Inflammatory macrophage (primary cell): ENCODE data around the gene SPATA6L.
A peak's percentile ranks its signal among the peaks of the same experiment; 100 is the strongest.
"Not testable (repeated sequence)": the region's sequence is repeated elsewhere in the genome, so short reads cannot be mapped to it uniquely, and the experiment has no call there.

ENCODE experiments used
- DNase-seq, 2 donors: peaks; one replicate each; pipeline ENCODE4 v3.0.0-alpha.2; 2020 to 2022

The SPATA6L gene

GRCh38 chr9:4630836-4631235, 35.4 kb downstream of the SPATA6L start:
- DNase-seq = no peak

GRCh38 chr9:4622016-4622415, 44.3 kb downstream of the SPATA6L start:
- DNase-seq = no peak

- DNase-seq = no peak
Observed at GRCh38 chr9:4620881-4621555, 45.3 kb downstream of the SPATA6L start.

- no peak for DNase-seq
Observed at GRCh38 chr9:4620057-4620765, 46.1 kb downstream of the SPATA6L start.

- DNase-seq = peak in 1 of 2 donors; percentile 25
Observed at GRCh38 chr9:4618700-4619099, 47.6 kb downstream of the SPATA6L start.

- no peak for DNase-seq
Observed at GRCh38 chr9:4617752-4618151, 48.5 kb downstream of the SPATA6L start.

GRCh38 chr9:4615778-4616177, 50.5 kb downstream of the SPATA6L start:
- DNase-seq = no peak

GRCh38 chr9:4615251-4615650, 51.0 kb downstream of the SPATA6L start:
- no peak for DNase-seq

- no peak for DNase-seq
Observed at GRCh38 chr9:4614627-4615026, 51.7 kb downstream of the SPATA6L start.

- not testable (repeated sequence) for DNase-seq
Observed at GRCh38 chr9:4606033-4606432, 60.2 kb downstream of the SPATA6L start.

- DNase-seq = peak; percentile 64 to 74
Observed at GRCh38 chr9:4604678-4605095, 61.6 kb downstream of the SPATA6L start.

GRCh38 chr9:4603830-4604229, 62.5 kb downstream of the SPATA6L start:
- no peak for DNase-seq

- no peak for DNase-seq
Observed at GRCh38 chr9:4600368-4600767, 65.9 kb downstream of the SPATA6L start.

- peak; percentile 13 to 22 for DNase-seq
Observed at GRCh38 chr9:4596165-4596922, 69.9 kb downstream of the SPATA6L start.

- peak in 1 of 2 donors; percentile 4 for DNase-seq
Observed at GRCh38 chr9:4594994-4595393, 71.3 kb downstream of the SPATA6L start.

GRCh38 chr9:4594545-4594944, 71.7 kb downstream of the SPATA6L start:
- no peak for DNase-seq

GRCh38 chr9:4592886-4593285, 73.4 kb downstream of the SPATA6L start:
- DNase-seq = no peak

GRCh38 chr9:4592295-4592694, 74.0 kb downstream of the SPATA6L start:
- peak; percentile 33 to 79 for DNase-seq

- DNase-seq = no peak
Observed at GRCh38 chr9:4591123-4591500, 75.2 kb downstream of the SPATA6L start.

- no peak for DNase-seq
Observed at GRCh38 chr9:4590430-4591122, 75.7 kb downstream of the SPATA6L start.

GRCh38 chr9:4588721-4589120, 77.6 kb downstream of the SPATA6L start:
- DNase-seq = no peak

GRCh38 chr9:4585135-4585534, 81.1 kb downstream of the SPATA6L start:
- DNase-seq = no peak

GRCh38 chr9:4584636-4585035, 81.6 kb downstream of the SPATA6L start:
- no peak for DNase-seq
